K562 (cell line): Measurements from ENCODE around the gene PHYHIPL. TPM values are rescaled to one million over a fixed set of nuclear protein-coding genes. Genes with fewer than 3 reads are reported as not detected.

Experiments
- ATAC-seq: fragments of 200-7000 bp; cut with Tn5 transposase; 3 replicates; pipeline ENCODE4 v1.9.1; 2020; ENCODE audit warnings: moderate library complexity
- BruUV-seq: library from RNA; stranded (reverse); fragments of 400-500 nt; replicated peaks from 2 replicates; lab custom pipeline; 2021; lab: Mats Ljungman, UMichigan
- CTCF ChIA-PET: fragments of 300-600 bp; formaldehyde crosslinking; extraction: SDS; loops from one replicate; lab custom pipeline; 2021; ENCODE audit warnings: low intra/inter-chr PET ratio; lab: Yijun Ruan, JAX
- POLR2A ChIA-PET: fragments of 300-600, 350-650 bp; sonication (Branson Sonifier 250); formaldehyde crosslinking; extraction: SDS; loops from one replicate; lab custom pipeline; 2021; ENCODE audit warnings: antibody characterized with exemption, inconsistent platforms; lab: Yijun Ruan, JAX
- DNase-seq, 4 experiments: peaks; one replicate each; pipeline versions ENCODE4 v3.0.0 to v3.0.0-alpha.2; 2011 to 2018; ENCODE audit warnings: low spot score in 3 of 4, mixed read lengths in 3 of 4; ENCODE audit errors: extremely low read depth in 1 of 4
- FAIRE-seq: peaks from 2 replicates; lab custom pipeline; 2011; peaks lifted over from hg19 to GRCh38; lab: Jason Lieb, UNC
- H2AFZ ChIP-seq: 2 replicates; pipeline ENCODE4 v1.6.0; 2011; ENCODE audit warnings: low read depth, low read length, control low read depth, inconsistent platforms
- H3K27ac ChIP-seq: fragments of 200-600 bp; 3 replicates; pipeline ENCODE4 v1.8.0; 2011; ENCODE audit warnings: low read depth, mild to moderate bottlenecking, control low read depth, inconsistent platforms, low read length, moderate library complexity, mixed read lengths; ENCODE audit errors: extremely low read depth
- H3K27me3 ChIP-seq, 2 experiments: fragments of 300-600 bp in 1 of 2; 2 replicates in 1 of 2; 3 replicates in 1 of 2; pipeline versions ENCODE4 v1.6.0 to v1.8.0; 2011; ENCODE audit warnings: inconsistent platforms in 2 of 2, low read length in 2 of 2, mild to moderate bottlenecking in 1 of 2, mixed read lengths in 1 of 2, moderate library complexity in 1 of 2; ENCODE audit not compliant: control insufficient read depth in 2 of 2, insufficient read depth in 2 of 2
- H3K36me3 ChIP-seq: fragments of 300-600 bp; 3 replicates; pipeline ENCODE4 v1.8.0; 2011; ENCODE audit warnings: mild to moderate bottlenecking, low read length, inconsistent platforms; ENCODE audit not compliant: control insufficient read depth, insufficient read depth
- H3K4me1 ChIP-seq, 2 experiments: fragments of 200-600 bp in 1 of 2; replicated peaks in 1 of 2; 2 replicates in 1 of 2; 3 replicates in 1 of 2; pipeline versions ENCODE4 v1.5.1 to v1.8.0; 2011; ENCODE audit warnings: inconsistent platforms in 2 of 2, low read length in 2 of 2, mild to moderate bottlenecking in 1 of 2, mixed read lengths in 1 of 2, moderate library complexity in 1 of 2; ENCODE audit not compliant: control insufficient read depth in 2 of 2, insufficient read depth in 2 of 2
- H3K4me2 ChIP-seq: 2 replicates; pipeline ENCODE4 v1.6.1; 2011; ENCODE audit warnings: low read length, control low read depth, inconsistent platforms, mixed read lengths; ENCODE audit not compliant: insufficient read depth
- H3K4me3 ChIP-seq: fragments of 200-600 bp; sonication (generic), shearing (Covaris generic); 2 replicates; pipeline ENCODE4 v1.5.1; 2016; ENCODE audit warnings: control low read depth, inconsistent platforms
- H3K79me2 ChIP-seq: fragments of 200-600 bp; 3 replicates; pipeline ENCODE4 v1.8.0; 2011; ENCODE audit warnings: low read length, inconsistent platforms; ENCODE audit not compliant: control insufficient read depth, insufficient read depth
- H3K9ac ChIP-seq, 2 experiments: 2 replicates each; pipeline versions ENCODE4 v1.6.0 to v1.6.1; 2011; ENCODE audit warnings: low read depth in 2 of 2, low read length in 2 of 2, control low read depth in 1 of 2, inconsistent platforms in 1 of 2, mild to moderate bottlenecking in 1 of 2, mixed read lengths in 1 of 2; ENCODE audit not compliant: insufficient read depth in 1 of 2
- H3K9me1 ChIP-seq: one replicate; pipeline ENCODE4 v1.6.0; 2011; ENCODE audit warnings: inconsistent platforms, mild to moderate bottlenecking, low read length, moderate library complexity; ENCODE audit not compliant: control insufficient read depth, insufficient read depth
- H3K9me3 ChIP-seq: replicated peaks from 2 replicates; pipeline ENCODE4 v1.5.1; 2011; ENCODE audit warnings: low read depth, low read length, inconsistent platforms; ENCODE audit not compliant: control insufficient read depth, insufficient read depth
- H4K20me1 ChIP-seq: replicated peaks from 2 replicates; pipeline ENCODE4 v1.6.1; 2011; ENCODE audit warnings: low read length, inconsistent platforms, mixed read lengths; ENCODE audit not compliant: control insufficient read depth, insufficient read depth
- CEBPG ChIP-seq, 3 experiments: fragments of 200-800 bp in 1 of 3; sonication (Bioruptor generic) in 1 of 3; sonication (generic) in 1 of 3; formaldehyde crosslinking in 1 of 3; IDR thresholded peaks in 2 of 3; conservative IDR thresholded peaks in 1 of 3; 2 replicates each; pipeline versions ENCODE4 v1.6.1 to v1.8.0; 2016 to 2022; ENCODE audit warnings: missing compliant biosample characterization in 2 of 3, missing genetic modification characterization in 2 of 3, mild to moderate bottlenecking in 1 of 3, missing genetic modification reagents in 1 of 3
- HLTF ChIP-seq: fragments of 450-650 bp; IDR thresholded peaks from 2 replicates; pipeline ENCODE4 v1.6.1; 2016
- IRF2 ChIP-seq: sonication (generic); formaldehyde crosslinking; IDR thresholded peaks from 2 replicates; pipeline ENCODE4 v1.8.1; 2022; ENCODE audit warnings: mild to moderate bottlenecking, missing genetic modification reagents
- KDM2B ChIP-seq: fragments of 250-450 bp; sonication (Bioruptor Pico); IDR thresholded peaks from 2 replicates; pipeline ENCODE4 v1.8.0; 2021; ENCODE audit warnings: mild to moderate bottlenecking, moderate library complexity
- NFIX ChIP-seq: fragments of 250-450 bp; sonication (Bioruptor Pico); IDR thresholded peaks from 2 replicates; pipeline ENCODE4 v1.4.0; 2020; ENCODE audit warnings: low read depth, mild to moderate bottlenecking, moderate library complexity
- POLR2A ChIP-seq: fragments of 450-650 bp; conservative IDR thresholded peaks from 2 replicates; pipeline ENCODE4 v1.6.1; 2016
- PYGO2 ChIP-seq: fragments of 450-650 bp; IDR thresholded peaks from 2 replicates; pipeline ENCODE4 v1.6.1; 2016; ENCODE audit warnings: mild to moderate bottlenecking, missing genetic modification characterization, moderate library complexity, missing compliant biosample characterization
- ZNF224 ChIP-seq: sonication (generic); formaldehyde crosslinking; IDR thresholded peaks from 2 replicates; pipeline ENCODE4 v1.8.0; 2022; ENCODE audit warnings: mild to moderate bottlenecking, missing genetic modification reagents
- ZNF408 ChIP-seq: fragments of 250-450 bp; sonication (Bioruptor Pico); IDR thresholded peaks from 2 replicates; pipeline ENCODE4 v1.4.0; 2020; ENCODE audit warnings: low read depth, mild to moderate bottlenecking, moderate library complexity
- ZNF583 ChIP-seq: fragments of 250-450 bp; sonication (Bioruptor Pico); IDR thresholded peaks from 2 replicates; pipeline ENCODE4 v1.4.0; 2020
- ZNF589 ChIP-seq: fragments of 200-800 bp; sonication (Bioruptor generic); IDR thresholded peaks from 2 replicates; pipeline ENCODE4 v1.6.1; 2016; ENCODE audit warnings: low read depth, missing genetic modification characterization, missing compliant biosample characterization
- ZNF668 ChIP-seq: fragments of 250-450 bp; sonication (Bioruptor Pico); IDR thresholded peaks from 2 replicates; pipeline ENCODE4 v1.8.0; 2022; ENCODE audit warnings: mild to moderate bottlenecking, inconsistent platforms
- WGBS: fragments of 100-300 bp; shearing (Covaris generic); methylation state at CpG from one replicate; pipeline ENCODE4 v1.1.6; 2016; ENCODE audit warnings: low coverage, mixed read lengths; ENCODE audit not compliant: insufficient coverage; ENCODE audit errors: missing lambda C conversion rate; 5-methylcytosine and 5-hydroxymethylcytosine counted together
- in situ Hi-C: fragments of 300-500 bp; cut with MboI; formaldehyde crosslinking; loops from 4 replicates; pipeline ENCODE4 v1.15.0; 2018; ENCODE audit warnings: inconsistent platforms, mixed read lengths
- intact Hi-C: fragments of 100-400 bp; cut with micrococcal nuclease; formaldehyde crosslinking; loops from 2 replicates; pipeline ENCODE4 v1.14.2; 2022
- polyA plus RNA-seq, 8 experiments: library from polyadenylated mRNA; depleted of rRNA in 4 of 8; stranded (reverse) in 5 of 8; unstranded in 3 of 8; fragments of >200 nt; fragmentation: Nextera tagmentation in 2 of 8; fragmentation: Illumina TruSeq in 1 of 8; extraction: Ambion mirVana in 2 of 8; extraction: Trizol in 1 of 8; gene quantifications; 2 replicates each; pipeline versions ENCODE4 v1.2.1 to v1.2.3, GENCODE V29; 2011 to 2014; ENCODE audit warnings: inconsistent platforms in 1 of 8, missing spikeins in 1 of 8
- total RNA-seq, 7 experiments: library from RNA; depleted of rRNA in 6 of 7; stranded (reverse); fragments of >200 nt in 6 of 7; fragmentation: Illumina TruSeq in 2 of 7; extraction: Trizol in 2 of 7; gene quantifications; 2 replicates each; pipeline versions ENCODE4 v1.2.1 to v1.2.3, GENCODE V29; 2011 to 2021; ENCODE audit warnings: low replicate concordance in 1 of 7
- TF ChIP-seq, protein P1 (sequence below): fragments of 450-650 bp; IDR thresholded peaks from 2 replicates; pipeline ENCODE4 v1.6.1; 2017; ENCODE audit warnings: antibody characterized with exemption, mild to moderate bottlenecking
- TF ChIP-seq, protein P2 (sequence below): fragments of 250-450 bp; sonication (Bioruptor Pico); IDR thresholded peaks from 2 replicates; pipeline ENCODE4 v1.5.0; 2021
- TF ChIP-seq, protein P3 (sequence below): sonication (generic); IDR thresholded peaks from 2 replicates; pipeline ENCODE4 v1.6.1; 2016
- TF ChIP-seq, protein P4 (sequence below), 3 experiments: IDR thresholded peaks in 2 of 3; conservative IDR thresholded peaks in 1 of 3; 2 replicates each; pipeline ENCODE4 v1.5.1; 2011 to 2012; ENCODE audit warnings: low read length in 3 of 3, mild to moderate bottlenecking in 3 of 3, control low read depth in 2 of 3, improper control_type of control experiment in 1 of 3, inconsistent platforms in 1 of 3, low read depth in 1 of 3, mixed read lengths in 1 of 3, moderate library complexity in 1 of 3; ENCODE audit not compliant: insufficient read depth in 2 of 3

The PHYHIPL gene
- total and polyA plus RNA-seq, 9 of the 15 experiments (the other 6 are each of a cell fraction or from before 2014, with no cell fraction given) = not detected

DNA sequence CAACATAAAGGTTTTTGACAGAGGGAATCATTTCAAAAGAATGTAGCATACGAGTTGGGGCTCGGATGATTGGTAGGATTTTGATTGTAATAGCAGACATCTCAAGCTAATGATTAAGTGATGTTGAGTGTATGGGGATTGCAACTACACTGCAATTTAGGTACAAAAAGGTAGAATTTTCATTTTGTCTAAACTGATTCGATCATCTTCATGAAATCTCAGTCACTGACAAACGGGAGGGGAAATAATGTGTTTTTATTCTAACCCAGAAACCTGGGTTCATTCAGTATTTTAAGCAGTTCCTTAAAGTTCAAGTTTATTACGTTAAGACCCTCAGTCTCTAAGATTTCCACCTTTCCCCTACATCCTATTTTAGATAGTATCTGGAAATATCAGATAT lies 3.9 kb upstream of the PHYHIPL start:
- CTCF ChIA-PET = no interaction called here
- H3K4me3 ChIP-seq = no peak overlapping the region
- 0% methylated on average over 5 of the region's 5 CpGs for WGBS
- no peaks in the 10 kb centered on the region for H3K27me3 ChIP-seq
- no peaks in the 10 kb centered on the region for H3K79me2 ChIP-seq
- no peak overlapping the region for H3K4me2 ChIP-seq
- no peaks in the 10 kb centered on the region for H3K9me1 ChIP-seq
- POLR2A ChIA-PET = no interaction called here
- H3K27ac ChIP-seq = no peak overlapping the region
- intact Hi-C loops (no loop called here), in situ Hi-C loops (no loop called here)
- no peak overlapping the region for H3K9ac ChIP-seq
- no peaks in the 10 kb centered on the region for H3K9me3 ChIP-seq
- no peak for FAIRE-seq
- no peaks in the 10 kb centered on the region for H3K36me3 ChIP-seq
- no peaks in the 10 kb centered on the region for H3K4me1 ChIP-seq
- H4K20me1 ChIP-seq = no peaks in the 10 kb centered on the region
- DNase-seq = no peak
- BruUV-seq = no TSS peak
- no peak overlapping the region for H2AFZ ChIP-seq
- ATAC-seq = no peak
- no peak for TF ChIP-seq ZNF583 (CRISPR knock-in tag)
- TF ChIP-seq KDM2B (CRISPR knock-in tag) = no peak
- TF ChIP-seq ZNF408 (CRISPR knock-in tag) = no peak
- TF ChIP-seq HLTF = no peak
- TF ChIP-seq CEBPG (CRISPR knock-in tag; IDR thresholded peaks at IDR 0.05) = no peak
- no peak for TF ChIP-seq CEBPG (tag; conservative IDR thresholded peaks at IDR 0.05 in 1 of 2, IDR thresholded peaks at IDR 0.05 in 1 of 2)
- TF ChIP-seq ZNF589 (CRISPR knock-in tag) = no peak
- no peak for TF ChIP-seq POLR2A
- no peak for TF ChIP-seq ZNF668 (CRISPR knock-in tag)
- TF ChIP-seq NFIX (CRISPR knock-in tag) = no peak
- TF ChIP-seq, protein P1, sequence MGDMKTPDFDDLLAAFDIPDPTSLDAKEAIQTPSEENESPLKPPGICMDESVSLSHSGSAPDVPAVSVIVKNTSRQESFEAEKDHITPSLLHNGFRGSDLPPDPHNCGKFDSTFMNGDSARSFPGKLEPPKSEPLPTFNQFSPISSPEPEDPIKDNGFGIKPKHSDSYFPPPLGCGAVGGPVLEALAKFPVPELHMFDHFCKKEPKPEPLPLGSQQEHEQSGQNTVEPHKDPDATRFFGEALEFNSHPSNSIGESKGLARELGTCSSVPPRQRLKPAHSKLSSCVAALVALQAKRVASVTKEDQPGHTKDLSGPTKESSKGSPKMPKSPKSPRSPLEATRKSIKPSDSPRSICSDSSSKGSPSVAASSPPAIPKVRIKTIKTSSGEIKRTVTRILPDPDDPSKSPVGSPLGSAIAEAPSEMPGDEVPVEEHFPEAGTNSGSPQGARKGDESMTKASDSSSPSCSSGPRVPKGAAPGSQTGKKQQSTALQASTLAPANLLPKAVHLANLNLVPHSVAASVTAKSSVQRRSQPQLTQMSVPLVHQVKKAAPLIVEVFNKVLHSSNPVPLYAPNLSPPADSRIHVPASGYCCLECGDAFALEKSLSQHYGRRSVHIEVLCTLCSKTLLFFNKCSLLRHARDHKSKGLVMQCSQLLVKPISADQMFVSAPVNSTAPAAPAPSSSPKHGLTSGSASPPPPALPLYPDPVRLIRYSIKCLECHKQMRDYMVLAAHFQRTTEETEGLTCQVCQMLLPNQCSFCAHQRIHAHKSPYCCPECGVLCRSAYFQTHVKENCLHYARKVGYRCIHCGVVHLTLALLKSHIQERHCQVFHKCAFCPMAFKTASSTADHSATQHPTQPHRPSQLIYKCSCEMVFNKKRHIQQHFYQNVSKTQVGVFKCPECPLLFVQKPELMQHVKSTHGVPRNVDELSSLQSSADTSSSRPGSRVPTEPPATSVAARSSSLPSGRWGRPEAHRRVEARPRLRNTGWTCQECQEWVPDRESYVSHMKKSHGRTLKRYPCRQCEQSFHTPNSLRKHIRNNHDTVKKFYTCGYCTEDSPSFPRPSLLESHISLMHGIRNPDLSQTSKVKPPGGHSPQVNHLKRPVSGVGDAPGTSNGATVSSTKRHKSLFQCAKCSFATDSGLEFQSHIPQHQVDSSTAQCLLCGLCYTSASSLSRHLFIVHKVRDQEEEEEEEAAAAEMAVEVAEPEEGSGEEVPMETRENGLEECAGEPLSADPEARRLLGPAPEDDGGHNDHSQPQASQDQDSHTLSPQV = no peak
- no peak for TF ChIP-seq ZNF224 (CRISPR knock-in tag)
- TF ChIP-seq, protein P2, sequence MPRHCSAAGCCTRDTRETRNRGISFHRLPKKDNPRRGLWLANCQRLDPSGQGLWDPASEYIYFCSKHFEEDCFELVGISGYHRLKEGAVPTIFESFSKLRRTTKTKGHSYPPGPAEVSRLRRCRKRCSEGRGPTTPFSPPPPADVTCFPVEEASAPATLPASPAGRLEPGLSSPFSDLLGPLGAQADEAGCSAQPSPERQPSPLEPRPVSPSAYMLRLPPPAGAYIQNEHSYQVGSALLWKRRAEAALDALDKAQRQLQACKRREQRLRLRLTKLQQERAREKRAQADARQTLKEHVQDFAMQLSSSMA (CRISPR knock-in tag) = no peak
- TF ChIP-seq IRF2 (CRISPR knock-in tag) = no peak
- TF ChIP-seq, protein P3, sequence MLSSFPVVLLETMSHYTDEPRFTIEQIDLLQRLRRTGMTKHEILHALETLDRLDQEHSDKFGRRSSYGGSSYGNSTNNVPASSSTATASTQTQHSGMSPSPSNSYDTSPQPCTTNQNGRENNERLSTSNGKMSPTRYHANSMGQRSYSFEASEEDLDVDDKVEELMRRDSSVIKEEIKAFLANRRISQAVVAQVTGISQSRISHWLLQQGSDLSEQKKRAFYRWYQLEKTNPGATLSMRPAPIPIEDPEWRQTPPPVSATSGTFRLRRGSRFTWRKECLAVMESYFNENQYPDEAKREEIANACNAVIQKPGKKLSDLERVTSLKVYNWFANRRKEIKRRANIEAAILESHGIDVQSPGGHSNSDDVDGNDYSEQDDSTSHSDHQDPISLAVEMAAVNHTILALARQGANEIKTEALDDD = no peak
- TF ChIP-seq, protein P4, sequence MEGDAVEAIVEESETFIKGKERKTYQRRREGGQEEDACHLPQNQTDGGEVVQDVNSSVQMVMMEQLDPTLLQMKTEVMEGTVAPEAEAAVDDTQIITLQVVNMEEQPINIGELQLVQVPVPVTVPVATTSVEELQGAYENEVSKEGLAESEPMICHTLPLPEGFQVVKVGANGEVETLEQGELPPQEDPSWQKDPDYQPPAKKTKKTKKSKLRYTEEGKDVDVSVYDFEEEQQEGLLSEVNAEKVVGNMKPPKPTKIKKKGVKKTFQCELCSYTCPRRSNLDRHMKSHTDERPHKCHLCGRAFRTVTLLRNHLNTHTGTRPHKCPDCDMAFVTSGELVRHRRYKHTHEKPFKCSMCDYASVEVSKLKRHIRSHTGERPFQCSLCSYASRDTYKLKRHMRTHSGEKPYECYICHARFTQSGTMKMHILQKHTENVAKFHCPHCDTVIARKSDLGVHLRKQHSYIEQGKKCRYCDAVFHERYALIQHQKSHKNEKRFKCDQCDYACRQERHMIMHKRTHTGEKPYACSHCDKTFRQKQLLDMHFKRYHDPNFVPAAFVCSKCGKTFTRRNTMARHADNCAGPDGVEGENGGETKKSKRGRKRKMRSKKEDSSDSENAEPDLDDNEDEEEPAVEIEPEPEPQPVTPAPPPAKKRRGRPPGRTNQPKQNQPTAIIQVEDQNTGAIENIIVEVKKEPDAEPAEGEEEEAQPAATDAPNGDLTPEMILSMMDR (IDR thresholded peaks at IDR 0.05 in 2 of 3, conservative IDR thresholded peaks at IDR 0.05 in 1 of 3; ENCODE audit: insufficient read depth in 2 of 3, low read depth in 1 of 3, low read length in 3 of 3) = no peak
- TF ChIP-seq PYGO2 (tag) = no peak
